Left ventricle myocardium inferior (tissue), 1 donor: ENCODE data around the gene POLE. TPM values are rescaled to one million over a fixed set of nuclear protein-coding genes. Genes with fewer than 3 reads are reported as not detected.

Source experiments
- DNase-seq: peaks from one replicate; pipeline ENCODE4 v3.0.0-alpha.2; 2020
- H3K27ac ChIP-seq: fragments of 200-600 bp; replicated peaks from 2 replicates; pipeline ENCODE4 v1.8.0; 2021
- H3K27me3 ChIP-seq: fragments of 200-600 bp; 2 replicates; pipeline ENCODE4 v1.8.0; 2021; ENCODE audit warnings: low read depth
- H3K36me3 ChIP-seq: fragments of 200-600 bp; 2 replicates; pipeline ENCODE4 v1.8.0; 2021
- H3K4me1 ChIP-seq: fragments of 200-600 bp; 2 replicates; pipeline ENCODE4 v1.8.0; 2021
- H3K4me3 ChIP-seq: fragments of 200-600 bp; 2 replicates; pipeline ENCODE4 v1.8.0; 2021; ENCODE audit warnings: mild to moderate bottlenecking, moderate library complexity
- H3K9me3 ChIP-seq: fragments of 200-600 bp; replicated peaks from 2 replicates; pipeline ENCODE4 v1.8.0; 2021
- intact Hi-C: fragments of 100-400 bp; cut with micrococcal nuclease; formaldehyde crosslinking; loops from one replicate; pipeline ENCODE4 v1.11.0; 2022
- microRNA-seq: library from miRNA; unstranded; fragments of <30 nt; microRNA quantifications from one replicate; pipeline ENCODE4 v1.2.0, GENCODE V29; 2020
- total RNA-seq: library from RNA; stranded (reverse); fragmentation: NEBNext Ultra II Directional; extraction: Animal tissue kit (Norgen Biotek cat#: 25700); gene quantifications from one replicate; pipeline ENCODE4 v1.2.1, GENCODE V29; 2021
- TF ChIP-seq, protein P1 (sequence below): fragments of 200-600 bp; IDR thresholded peaks from 2 replicates; pipeline ENCODE4 v1.8.0; 2021; ENCODE audit warnings: antibody characterized with exemption, mild to moderate bottlenecking, borderline replicate concordance
- donor health status: DM: no; HTN: yes; CAD: no; lungs with severe emphysema.

Gene POLE
- total RNA-seq, 1 donor from 2014 or later = 9.0 TPM

GRCh38 chr12:132578118-132578517, 109.0 kb downstream of the POLE start:
- peaks cover 79% of the 10 kb centered on the region for H3K36me3 ChIP-seq
- H3K27ac ChIP-seq = no peak overlapping the region
- TF ChIP-seq, protein P1, sequence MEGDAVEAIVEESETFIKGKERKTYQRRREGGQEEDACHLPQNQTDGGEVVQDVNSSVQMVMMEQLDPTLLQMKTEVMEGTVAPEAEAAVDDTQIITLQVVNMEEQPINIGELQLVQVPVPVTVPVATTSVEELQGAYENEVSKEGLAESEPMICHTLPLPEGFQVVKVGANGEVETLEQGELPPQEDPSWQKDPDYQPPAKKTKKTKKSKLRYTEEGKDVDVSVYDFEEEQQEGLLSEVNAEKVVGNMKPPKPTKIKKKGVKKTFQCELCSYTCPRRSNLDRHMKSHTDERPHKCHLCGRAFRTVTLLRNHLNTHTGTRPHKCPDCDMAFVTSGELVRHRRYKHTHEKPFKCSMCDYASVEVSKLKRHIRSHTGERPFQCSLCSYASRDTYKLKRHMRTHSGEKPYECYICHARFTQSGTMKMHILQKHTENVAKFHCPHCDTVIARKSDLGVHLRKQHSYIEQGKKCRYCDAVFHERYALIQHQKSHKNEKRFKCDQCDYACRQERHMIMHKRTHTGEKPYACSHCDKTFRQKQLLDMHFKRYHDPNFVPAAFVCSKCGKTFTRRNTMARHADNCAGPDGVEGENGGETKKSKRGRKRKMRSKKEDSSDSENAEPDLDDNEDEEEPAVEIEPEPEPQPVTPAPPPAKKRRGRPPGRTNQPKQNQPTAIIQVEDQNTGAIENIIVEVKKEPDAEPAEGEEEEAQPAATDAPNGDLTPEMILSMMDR = no peak
- DNase-seq = no peak
- H3K9me3 ChIP-seq = no peaks in the 10 kb centered on the region
- peaks cover 4% of the 10 kb centered on the region for H3K4me1 ChIP-seq
- H3K4me3 ChIP-seq = no peak overlapping the region
- H3K27me3 ChIP-seq = no peaks in the 10 kb centered on the region
- intact Hi-C loops = no loop called here

DNA sequence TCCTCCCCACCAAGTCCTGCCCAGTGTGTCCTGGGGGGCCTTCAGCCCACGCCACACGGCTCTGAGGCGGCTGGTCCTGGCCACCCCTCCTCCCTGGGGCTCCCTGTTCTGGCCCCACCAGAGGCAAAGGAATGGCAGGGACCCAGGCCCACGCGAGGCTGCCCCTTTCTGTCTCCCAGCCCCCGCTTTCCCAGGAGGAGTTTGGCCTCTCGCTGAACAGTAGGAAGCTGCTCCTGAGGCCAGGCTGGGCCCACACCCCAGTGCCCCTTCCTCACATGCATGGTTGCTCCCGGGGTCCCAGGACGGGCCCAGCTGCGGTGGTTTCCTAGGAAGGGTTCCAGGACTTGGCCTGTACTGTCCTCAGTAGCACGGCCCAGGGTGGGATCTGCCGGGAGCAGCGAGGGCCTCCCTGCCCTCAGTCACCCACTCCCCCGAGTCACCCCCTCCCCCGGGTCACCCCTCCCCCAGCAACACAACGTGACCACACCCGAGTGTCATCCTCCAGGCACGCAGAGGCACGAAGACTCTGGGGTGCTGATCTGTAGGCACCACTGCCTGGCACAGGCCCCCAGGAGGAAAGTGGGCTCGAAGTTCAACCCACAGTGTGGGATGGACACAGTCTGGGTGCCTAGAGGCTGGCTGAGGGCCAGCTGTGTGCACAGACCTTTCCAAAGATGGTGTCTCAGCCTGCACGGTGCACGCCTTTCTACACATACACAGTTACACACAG, 109.8 kb downstream of the POLE start:
- Histone ChIP-seq H3K36me3 (peaks cover 85% of the 10 kb centered on the region), H3K9me3 (no peaks in the 10 kb centered on the region), H3K4me3 (no peak overlapping the region), H3K27ac (no peak overlapping the region), H3K27me3 (no peaks in the 10 kb centered on the region), H3K4me1 (no peaks in the 10 kb centered on the region)
- no peak for DNase-seq
- intact Hi-C loops = no loop called here
- TF ChIP-seq, protein P1 = no peak

DNA sequence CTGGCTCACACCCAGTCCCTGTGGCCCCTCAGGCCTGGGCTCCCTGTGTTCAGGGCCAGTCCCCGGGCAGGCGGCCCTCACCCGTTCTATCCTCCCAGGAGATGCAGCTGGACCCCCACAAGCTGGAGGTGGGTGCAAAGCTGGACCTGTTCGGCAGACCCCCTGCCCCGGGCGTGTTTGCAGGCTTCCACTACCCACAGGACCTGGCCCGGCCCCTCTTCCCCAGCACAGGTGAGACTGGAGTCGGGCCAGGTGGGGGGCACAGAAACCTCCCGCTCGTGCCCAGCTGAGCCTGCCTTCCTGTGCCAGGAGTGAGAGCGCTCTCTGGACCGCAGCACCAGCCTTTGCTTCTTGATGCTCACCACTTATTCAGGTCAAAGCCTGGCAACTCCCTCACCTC, 110.4 kb downstream of the POLE start:
- H3K27ac ChIP-seq = no peak overlapping the region
- intact Hi-C loops = no loop called here
- no peaks in the 10 kb centered on the region for H3K27me3 ChIP-seq
- TF ChIP-seq, protein P1 = no peak
- H3K4me1 ChIP-seq = no peaks in the 10 kb centered on the region
- no peaks in the 10 kb centered on the region for H3K9me3 ChIP-seq
- no peak for DNase-seq
- H3K4me3 ChIP-seq = no peak overlapping the region
- peaks cover 85% of the 10 kb centered on the region for H3K36me3 ChIP-seq

- Histone ChIP-seq H3K27ac (no peak overlapping the region), H3K27me3 (no peaks in the 10 kb centered on the region), H3K9me3 (no peaks in the 10 kb centered on the region), H3K4me1 (no peaks in the 10 kb centered on the region), H3K36me3 (peaks cover 84% of the 10 kb centered on the region), H3K4me3 (no peak overlapping the region)
- no peak for DNase-seq
- intact Hi-C loops = no loop called here
- TF ChIP-seq, protein P1 = no peak
These were observed 111.5 kb downstream of the POLE start for GRCh38 chr12:132575661-132576060.

DNA sequence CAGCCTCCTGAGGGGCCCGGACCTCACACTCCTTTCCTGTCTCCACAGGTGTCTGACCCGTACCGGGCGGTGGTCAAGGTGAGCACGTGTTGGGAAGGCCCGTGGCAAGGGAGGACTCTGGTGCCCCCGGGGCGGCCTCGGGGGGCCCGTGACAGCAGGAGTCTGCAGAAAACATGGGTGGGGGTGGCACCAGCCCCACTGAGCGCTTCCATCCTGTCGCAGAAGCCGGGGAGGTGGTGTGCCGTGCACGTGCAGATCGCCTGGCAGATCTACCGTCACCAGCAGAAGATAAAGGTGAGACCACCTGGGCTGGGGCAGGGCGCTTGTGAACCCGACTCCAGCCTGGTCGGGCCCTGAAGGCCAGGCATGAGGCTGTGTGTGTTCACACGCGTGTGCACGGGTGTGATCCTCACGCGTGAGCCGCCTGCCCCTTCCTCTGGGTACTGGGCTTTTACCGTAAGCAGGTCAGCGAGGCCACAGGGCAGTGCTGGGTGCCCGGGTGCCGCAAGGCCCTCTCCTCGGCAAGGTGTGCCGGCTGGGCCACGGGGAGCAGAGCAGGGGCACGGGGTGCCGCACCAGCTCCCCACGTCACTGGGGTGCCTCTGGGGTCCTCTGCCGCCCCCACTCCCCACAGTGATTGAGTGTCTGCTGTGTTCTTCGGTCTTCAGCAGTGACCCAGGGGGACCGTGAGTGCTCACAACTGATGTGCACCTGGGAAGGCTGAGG, 112.7 kb downstream of the POLE start:
- H3K4me3 ChIP-seq = no peak overlapping the region
- no peaks in the 10 kb centered on the region for H3K27me3 ChIP-seq
- peaks cover 80% of the 10 kb centered on the region for H3K36me3 ChIP-seq
- TF ChIP-seq, protein P1 = no peak
- intact Hi-C loops = no loop called here
- no peaks in the 10 kb centered on the region for H3K4me1 ChIP-seq
- H3K27ac ChIP-seq = no peak overlapping the region
- no peaks in the 10 kb centered on the region for H3K9me3 ChIP-seq
- no peak for DNase-seq

Small RNA genes within 50 kb of the gene (microRNA-seq; reads per million reads assigned to microRNA genes)
- not detected for gene MIR6763

Other genes starting within 250 kb of the POLE start
- gene FBRSL1, start 197.2 kb downstream of the POLE start, total RNA-seq = 66.0 TPM
- not detected for gene LRCOL1, start 76.8 kb downstream of the POLE start, total RNA-seq
- not detected for gene P2RX2, start 68.6 kb downstream of the POLE start, total RNA-seq
- gene PXMP2, start 245 bp upstream of the POLE start, total RNA-seq = 42.3 TPM
- 27.3 TPM for gene PGAM5, start 23.5 kb upstream of the POLE start, total RNA-seq
- 21.2 TPM for gene ANKLE2, start 74.5 kb upstream of the POLE start, total RNA-seq
- 33.0 TPM for gene GOLGA3, start 141.5 kb upstream of the POLE start, total RNA-seq
- gene CHFR, start 200.3 kb upstream of the POLE start, total RNA-seq = 14.4 TPM